Smooth muscle cell of the pulmonary artery (primary cell): ENCODE measurements around the gene PLEKHD1. TPM values are rescaled to one million over a fixed set of nuclear protein-coding genes. Genes with fewer than 3 reads are reported as not detected.

Experiments used
- total RNA-seq: library from RNA; depleted of rRNA; stranded (reverse); fragments of >200 nt; gene quantifications from 2 replicates; pipeline ENCODE4 v1.2.3, GENCODE V29; 2014

PLEKHD1 gene
- total RNA-seq, result under 0.01 and 0.07 TPM in 2 replicates

GRCh38 chr14:69484444-69485314, at the start of gene PLEKHD1:
Gene PLEKHD1 (plus strand): TSS chr14:69484728. CDS start chr14:69484966, 238 bp downstream.

GRCh38 chr14:69574263-69574953, 89.9 kb downstream of the PLEKHD1 start, which contains the start of gene CCDC177:
Gene CCDC177 (minus strand): TSS chr14:69574871. CDS start chr14:69573622, 1,249 bp downstream.

Other genes starting within 250 kb of the PLEKHD1 start
- 1.7 and 4.9 TPM in 2 replicates for gene GALNT16, start 224.6 kb upstream of the PLEKHD1 start, total RNA-seq
- gene ERH, start 86.4 kb upstream of the PLEKHD1 start, total RNA-seq, result 56.7 and 91.7 TPM in 2 replicates
- gene SLC39A9, start 86.0 kb upstream of the PLEKHD1 start, total RNA-seq, result 139 and 148 TPM in 2 replicates
- not detected in 2 replicates for gene CCDC177, start 90.1 kb downstream of the PLEKHD1 start, total RNA-seq
- 13.4 and 18.9 TPM in 2 replicates for gene SUSD6, start 126.9 kb downstream of the PLEKHD1 start, total RNA-seq